H1 (cell line): Measurements from ENCODE around the gene HDAC6. TPM values are rescaled to one million over a fixed set of nuclear protein-coding genes. Genes with fewer than 3 reads are reported as not detected.
A peak's percentile ranks its signal among the peaks of the same experiment; 100 is the strongest.

Source experiments
- CTCF ChIA-PET: fragments of 300-600 bp; sonication (Branson Sonifier 250); formaldehyde crosslinking; loops from one replicate; lab custom pipeline; 2021; ENCODE audit not compliant: partially characterized antibody; lab: Charles Lee
- POLR2A ChIA-PET: fragments of 300-600 bp; sonication (Branson Sonifier 250); formaldehyde crosslinking; loops from one replicate; lab custom pipeline; 2021; ENCODE audit warnings: inconsistent platforms; ENCODE audit not compliant: partially characterized antibody; lab: Charles Lee
- DNase-seq, 2 experiments: peaks; one replicate each; pipeline versions ENCODE4 v3.0.0 to v3.0.0-alpha.2; 2010 to 2022; ENCODE audit warnings: low spot score in 2 of 2, low read depth in 1 of 2, mixed read lengths in 1 of 2
- FAIRE-seq: peaks from 2 replicates; lab custom pipeline; 2011; peaks lifted over from hg19 to GRCh38; lab: Jason Lieb, UNC
- H2AFZ ChIP-seq: 2 replicates; pipeline ENCODE4 v1.8.1; 2012; ENCODE audit warnings: low read length, inconsistent platforms
- H2AK5ac ChIP-seq: 2 replicates; pipeline ENCODE4 v1.6.1; 2013; ENCODE audit warnings: low read depth, low read length
- H2BK120ac ChIP-seq: replicated peaks from 2 replicates; pipeline ENCODE3; 2013; ENCODE audit warnings: low read depth, low read length, inconsistent platforms
- H2BK12ac ChIP-seq: 2 replicates; pipeline ENCODE4 v1.6.1; 2013; ENCODE audit warnings: low read depth, low read length
- H2BK15ac ChIP-seq: 2 replicates; pipeline ENCODE4 v1.6.1; 2013; ENCODE audit warnings: low read length
- H2BK20ac ChIP-seq: 2 replicates; pipeline ENCODE4 v1.6.1; 2013; ENCODE audit warnings: low read length
- H2BK5ac ChIP-seq: 2 replicates; pipeline ENCODE4 v1.6.1; 2013; ENCODE audit warnings: low read depth, low read length
- H3K14ac ChIP-seq: 2 replicates; pipeline ENCODE4 v1.6.1; 2013; ENCODE audit warnings: inconsistent platforms; ENCODE audit not compliant: insufficient read length
- H3K18ac ChIP-seq: 2 replicates; pipeline ENCODE4 v1.6.1; 2013; ENCODE audit warnings: low read length; ENCODE audit errors: extremely low read depth
- H3K23ac ChIP-seq: 2 replicates; pipeline ENCODE4 v1.6.1; 2013; ENCODE audit warnings: inconsistent platforms; ENCODE audit not compliant: insufficient read length
- H3K23me2 ChIP-seq: 2 replicates; pipeline ENCODE4 v1.6.1; 2013; ENCODE audit warnings: low read depth, low read length
- H3K27ac ChIP-seq: 2 replicates; pipeline ENCODE4 v1.6.1; 2011; ENCODE audit warnings: low read depth, low read length, inconsistent platforms
- H3K27me3 ChIP-seq, 4 experiments: replicated peaks in 1 of 4; 1 replicate in 1 of 4; 2 replicates in 3 of 4; pipeline versions ENCODE4 v1.6.1 to v1.8.1; 2011 to 2013; ENCODE audit warnings: low read length in 3 of 4, mild to moderate bottlenecking in 3 of 4, inconsistent platforms in 2 of 4, mixed read lengths in 2 of 4, moderate library complexity in 1 of 4; ENCODE audit not compliant: control insufficient read depth in 3 of 4, insufficient read depth in 3 of 4; ENCODE audit errors: extremely low read depth in 1 of 4
- H3K36me3 ChIP-seq, 4 experiments: 2 replicates each; pipeline versions ENCODE4 v1.6.1 to v1.8.1; 2011 to 2013; ENCODE audit warnings: mild to moderate bottlenecking in 4 of 4, low read length in 3 of 4, moderate library complexity in 2 of 4, control low read depth in 1 of 4, inconsistent platforms in 1 of 4; ENCODE audit not compliant: insufficient read depth in 4 of 4, control insufficient read depth in 2 of 4
- H3K4ac ChIP-seq: replicated peaks from 2 replicates; pipeline ENCODE3; 2013; ENCODE audit warnings: low read length, low read depth, mixed read lengths, inconsistent platforms; ENCODE audit not compliant: insufficient read length
- H3K4me1 ChIP-seq, 4 experiments: replicated peaks in 1 of 4; 1 replicate in 1 of 4; 2 replicates in 3 of 4; pipeline versions ENCODE4 v1.6.1 to v1.8.1; 2011 to 2013; ENCODE audit warnings: low read length in 3 of 4, inconsistent platforms in 2 of 4, mixed read lengths in 1 of 4; ENCODE audit not compliant: insufficient read depth in 4 of 4, control insufficient read depth in 3 of 4
- H3K4me2 ChIP-seq, 2 experiments: 2 replicates each; pipeline versions ENCODE4 v1.6.1 to v1.8.1; 2011 to 2013; ENCODE audit warnings: low read depth in 2 of 2, low read length in 2 of 2, control low read depth in 1 of 2, inconsistent platforms in 1 of 2, mild to moderate bottlenecking in 1 of 2; ENCODE audit not compliant: insufficient read depth in 1 of 2
- H3K4me3 ChIP-seq, 4 experiments: fragments of 200-600, 300-600 bp in 1 of 4; sonication (generic), shearing (Covaris generic), sonication (Bioruptor Twin) in 1 of 4; 2 replicates each; pipeline versions ENCODE4 v1.5.1 to v1.8.1; 2011 to 2016; ENCODE audit warnings: low read length in 4 of 4, low read depth in 3 of 4, control low read depth in 2 of 4, inconsistent platforms in 2 of 4, mild to moderate bottlenecking in 2 of 4, mixed read lengths in 1 of 4, moderate library complexity in 1 of 4; ENCODE audit not compliant: insufficient read depth in 2 of 4; ENCODE audit errors: extremely low read depth in 1 of 4
- H3K56ac ChIP-seq: replicated peaks from 2 replicates; pipeline ENCODE3; 2013; ENCODE audit warnings: low read depth, mild to moderate bottlenecking, mixed read lengths, low read length, inconsistent platforms; ENCODE audit not compliant: insufficient read length
- H3K79me1 ChIP-seq: 2 replicates; pipeline ENCODE4 v1.6.1; 2013; ENCODE audit warnings: low read depth, low read length, control low read depth
- H3K79me2 ChIP-seq, 2 experiments: 2 replicates each; pipeline versions ENCODE4 v1.6.1 to v1.8.1; 2012 to 2013; ENCODE audit warnings: low read length in 2 of 2, mild to moderate bottlenecking in 2 of 2, inconsistent platforms in 1 of 2; ENCODE audit not compliant: insufficient read depth in 2 of 2, control insufficient read depth in 1 of 2
- H3K9ac ChIP-seq, 4 experiments: replicated peaks in 1 of 4; 1 replicate in 1 of 4; 2 replicates in 3 of 4; pipeline versions ENCODE4 v1.6.1 to v1.8.1; 2011 to 2013; ENCODE audit warnings: low read depth in 3 of 4, low read length in 3 of 4, control low read depth in 2 of 4, mild to moderate bottlenecking in 2 of 4, moderate library complexity in 2 of 4, inconsistent platforms in 1 of 4; ENCODE audit errors: extremely low read depth in 1 of 4
- H3K9me3 ChIP-seq, 2 experiments: 2 replicates each; pipeline versions ENCODE4 v1.6.1 to v1.8.1; 2012 to 2013; ENCODE audit warnings: mild to moderate bottlenecking in 2 of 2, moderate library complexity in 2 of 2, control low read depth in 1 of 2, inconsistent platforms in 1 of 2, low read depth in 1 of 2, low read length in 1 of 2, mixed read lengths in 1 of 2; ENCODE audit not compliant: insufficient read depth in 2 of 2
- H4K20me1 ChIP-seq, 2 experiments: replicated peaks in 1 of 2; 2 replicates each; pipeline versions ENCODE3 to v1.8.1; 2011 to 2013; ENCODE audit warnings: inconsistent platforms in 2 of 2, low read length in 2 of 2, mild to moderate bottlenecking in 1 of 2; ENCODE audit not compliant: insufficient read depth in 2 of 2, control insufficient read depth in 1 of 2
- H4K5ac ChIP-seq: 2 replicates; pipeline ENCODE4 v1.6.1; 2013; ENCODE audit warnings: low read length, low read depth, mixed read lengths, inconsistent platforms; ENCODE audit not compliant: insufficient read length
- H4K8ac ChIP-seq: 2 replicates; pipeline ENCODE4 v1.8.0; 2013; ENCODE audit warnings: mild to moderate bottlenecking, moderate library complexity, low read length, inconsistent platforms; ENCODE audit not compliant: insufficient read depth; ENCODE audit errors: extremely low read depth
- H4K91ac ChIP-seq: replicated peaks from 2 replicates; pipeline ENCODE3; 2013; ENCODE audit warnings: low read length, mixed read lengths, inconsistent platforms; ENCODE audit not compliant: insufficient read length
- HDAC2 ChIP-seq, 2 experiments: fragments of 300-600 bp in 1 of 2; sonication (generic) in 1 of 2; IDR thresholded peaks; 2 replicates each; pipeline ENCODE4 v1.6.1; 2011 to 2012; ENCODE audit warnings: low read depth in 2 of 2, low read length in 2 of 2, mild to moderate bottlenecking in 2 of 2, moderate library complexity in 2 of 2, borderline replicate concordance in 1 of 2, inconsistent platforms in 1 of 2
- RAD21 ChIP-seq, 2 experiments: IDR thresholded peaks in 1 of 2; conservative IDR thresholded peaks in 1 of 2; 2 replicates each; pipeline ENCODE4 v1.6.1; 2011; ENCODE audit warnings: low read depth in 2 of 2, low read length in 2 of 2, improper control_type of control experiment in 1 of 2, inconsistent platforms in 1 of 2, mild to moderate bottlenecking in 1 of 2, moderate library complexity in 1 of 2
- WGBS, 2 experiments: shearing (Covaris generic) in 1 of 2; methylation state at CpG; one replicate each; pipeline versions ENCODE4 v1.1.6 to v1.1.7; 2013 to 2015; ENCODE audit warnings: low lambda C conversion rate in 2 of 2, mixed read lengths in 2 of 2, inconsistent platforms in 1 of 2, low coverage in 1 of 2, missing lambda C conversion rate in 1 of 2; ENCODE audit not compliant: insufficient replicate concordance in 2 of 2, insufficient coverage in 1 of 2, insufficient read length in 1 of 2; ENCODE audit errors: extremely low coverage in 1 of 2, missing lambda C conversion rate in 1 of 2; 5-methylcytosine and 5-hydroxymethylcytosine counted together
- polyA plus RNA-seq, 7 experiments: library from polyadenylated mRNA; depleted of rRNA in 3 of 7; stranded (reverse) in 5 of 7; unstranded in 2 of 7; fragments of >200 nt in 5 of 7; fragments of 200-250 nt in 2 of 7; gene quantifications; 1 replicate in 5 of 7; 2 replicates in 1 of 7; 4 replicates in 1 of 7; pipeline versions ENCODE4 v1.2.1 to v1.2.3, GENCODE V29; 2011 to 2013; ENCODE audit warnings: missing spikeins in 2 of 7, mixed read lengths in 2 of 7
- total RNA-seq: library from RNA; stranded (reverse); fragmentation: NEBNext Ultra II Directional; extraction: Animal tissue kit (Norgen Biotek cat#: 25700); gene quantifications from 2 replicates; pipeline ENCODE4 v1.2.1, GENCODE V29; 2021
- TF ChIP-seq, protein P1 (sequence below), 3 experiments: IDR thresholded peaks; 1 replicate in 2 of 3; 2 replicates in 1 of 3; pipeline versions ENCODE4 v1.5.1 to v1.6.1; 2011; ENCODE audit warnings: low read length in 3 of 3, mild to moderate bottlenecking in 3 of 3, inconsistent platforms in 2 of 3, low read depth in 1 of 3, moderate library complexity in 1 of 3; ENCODE audit not compliant: insufficient read depth in 1 of 3; ENCODE audit errors: control extremely low read depth in 1 of 3

HDAC6 gene
- total and polyA plus RNA-seq, 2 of the 8 experiments (the other 6 are each of a cell fraction or from before 2014, with no cell fraction given): 34.0 to 51.8 TPM

DNA sequence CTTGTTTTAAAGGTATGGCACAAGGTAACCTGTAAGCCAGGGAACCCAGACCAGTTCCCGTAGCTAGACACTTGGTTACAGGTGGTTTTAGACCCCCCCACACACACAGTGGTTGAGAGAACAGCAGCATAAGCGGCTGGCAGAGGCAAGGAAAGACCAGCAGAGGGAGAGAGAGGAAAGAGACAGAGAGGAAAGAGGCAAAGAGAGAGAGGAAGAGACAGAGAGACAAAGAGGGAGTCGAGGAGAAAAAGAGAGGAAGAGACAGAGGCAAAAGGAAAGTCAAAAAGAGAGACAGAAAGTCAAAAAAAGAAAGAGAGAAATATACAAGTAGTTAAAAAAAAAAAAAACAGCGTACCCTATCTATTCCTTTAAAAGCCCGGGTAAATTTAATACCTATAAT lies 53.0 kb downstream of the HDAC6 start:
- no peaks in the 10 kb centered on the region for H3K9me3 ChIP-seq
- DNase-seq (no peak), FAIRE-seq (peak; percentile 42)

More for the DNA sequence above, 53.0 kb downstream of the HDAC6 start:
- no peak overlapping the region for H4K8ac ChIP-seq
- no peak overlapping the region for H3K56ac ChIP-seq
- H4K5ac ChIP-seq: no peak overlapping the region
- H3K79me1 ChIP-seq: no peaks in the 10 kb centered on the region
- no peaks in the 10 kb centered on the region for H3K36me3 ChIP-seq
- H3K79me2 ChIP-seq: no peaks in the 10 kb centered on the region
- H3K27ac ChIP-seq: no peak overlapping the region
- TF ChIP-seq HDAC2 (IDR thresholded peaks at IDR 0.05; ENCODE audit: borderline replicate concordance in 1 of 2, low read depth in 2 of 2, low read length in 2 of 2) (no peak), RAD21 (IDR thresholded peaks at IDR 0.05 in 1 of 2, conservative IDR thresholded peaks at IDR 0.05 in 1 of 2; ENCODE audit: low read depth in 2 of 2, low read length in 2 of 2) (peak; percentile 34 to 52)
- TF ChIP-seq, protein P1, sequence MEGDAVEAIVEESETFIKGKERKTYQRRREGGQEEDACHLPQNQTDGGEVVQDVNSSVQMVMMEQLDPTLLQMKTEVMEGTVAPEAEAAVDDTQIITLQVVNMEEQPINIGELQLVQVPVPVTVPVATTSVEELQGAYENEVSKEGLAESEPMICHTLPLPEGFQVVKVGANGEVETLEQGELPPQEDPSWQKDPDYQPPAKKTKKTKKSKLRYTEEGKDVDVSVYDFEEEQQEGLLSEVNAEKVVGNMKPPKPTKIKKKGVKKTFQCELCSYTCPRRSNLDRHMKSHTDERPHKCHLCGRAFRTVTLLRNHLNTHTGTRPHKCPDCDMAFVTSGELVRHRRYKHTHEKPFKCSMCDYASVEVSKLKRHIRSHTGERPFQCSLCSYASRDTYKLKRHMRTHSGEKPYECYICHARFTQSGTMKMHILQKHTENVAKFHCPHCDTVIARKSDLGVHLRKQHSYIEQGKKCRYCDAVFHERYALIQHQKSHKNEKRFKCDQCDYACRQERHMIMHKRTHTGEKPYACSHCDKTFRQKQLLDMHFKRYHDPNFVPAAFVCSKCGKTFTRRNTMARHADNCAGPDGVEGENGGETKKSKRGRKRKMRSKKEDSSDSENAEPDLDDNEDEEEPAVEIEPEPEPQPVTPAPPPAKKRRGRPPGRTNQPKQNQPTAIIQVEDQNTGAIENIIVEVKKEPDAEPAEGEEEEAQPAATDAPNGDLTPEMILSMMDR (IDR thresholded peaks at IDR 0.05; ENCODE audit: control extremely low read depth in 1 of 3, insufficient read depth in 1 of 3, low read depth in 1 of 3, low read length in 3 of 3): peak in 2 of 3 experiments; percentile 28 to 38; a peak in 3 of 4 replicates
- no peak overlapping the region for H2BK20ac ChIP-seq
- H3K4me3 ChIP-seq: no peak overlapping the region
- ChIA-PET CTCF (interaction anchor here (0.6 kb wide), 1 partner anchor 29 kb away, joined by 3 read pairs; no protein-coding TSS in a partner anchor), POLR2A (no interaction called here)
- no peak overlapping the region for H3K18ac ChIP-seq
- H3K23me2 ChIP-seq: no peaks in the 10 kb centered on the region
- no peak overlapping the region for H3K4me2 ChIP-seq
- no peak overlapping the region for H4K91ac ChIP-seq
- no peaks in the 10 kb centered on the region for H4K20me1 ChIP-seq
- no peak overlapping the region for H3K23ac ChIP-seq
- no peaks in the 10 kb centered on the region for H3K27me3 ChIP-seq
- 78% methylated on average over 5 of the region's 5 CpGs; no CpG with 5 or more reads in 1 of the 2 experiments for WGBS, 2 experiments
- H2AK5ac ChIP-seq: no peak overlapping the region
- no peak overlapping the region for H2BK120ac ChIP-seq
- H2AFZ ChIP-seq: no peak overlapping the region
- no peak overlapping the region for H2BK15ac ChIP-seq
- no peak overlapping the region for H2BK12ac ChIP-seq
- no peak overlapping the region for H2BK5ac ChIP-seq
- H3K14ac ChIP-seq: no peak overlapping the region
- no peak overlapping the region for H3K9ac ChIP-seq
- no peaks in the 10 kb centered on the region for H3K4me1 ChIP-seq
- no peak overlapping the region for H3K4ac ChIP-seq
